NK-92 (cell line): ENCODE measurements around the gene CSNK1G2.

Source experiments
- DNase-seq: peaks from one replicate; lab custom pipeline; 2025; ENCODE audit not compliant: unreplicated experiment; lab: John Stamatoyannopoulos, UW

The CSNK1G2 gene

GRCh38 chr19:1941146-1942077 is at the start of gene CSNK1G2:
Gene CSNK1G2 (plus strand): TSS chr19:1941172. CDS start chr19:1969773, 28,601 bp downstream.
- no peak for DNase-seq

- no peak for DNase-seq
Measured at GRCh38 chr19:1893791-1894190, 47.2 kb upstream of the CSNK1G2 start.

- no peak for DNase-seq
Measured at GRCh38 chr19:1896508-1896907, 44.5 kb upstream of the CSNK1G2 start.

GRCh38 chr19:1901940-1902404 is 39.0 kb upstream of the CSNK1G2 start:
- DNase-seq, result no peak

- no peak for DNase-seq
Measured at GRCh38 chr19:1902923-1903322, 38.0 kb upstream of the CSNK1G2 start.

GRCh38 chr19:1904860-1905109 is 36.2 kb upstream of the CSNK1G2 start:
- DNase-seq, result no peak

- DNase-seq, result peak; percentile 78
Measured at GRCh38 chr19:1905110-1905862, 35.7 kb upstream of the CSNK1G2 start, which contains the start of the genes ADAT3 and SCAMP4. Gene ADAT3 (plus strand): TSS chr19:1905399. CDS start chr19:1912048, 6,649 bp downstream. Gene SCAMP4 (plus strand): TSS chr19:1905399. CDS start chr19:1915020, 9,621 bp downstream.

GRCh38 chr19:1905863-1906375 is 35.1 kb upstream of the CSNK1G2 start:
- DNase-seq, result no peak

- DNase-seq, result no peak
Measured at GRCh38 chr19:1906985-1907562, 33.9 kb upstream of the CSNK1G2 start.

- no peak for DNase-seq
Measured at GRCh38 chr19:1907563-1908363, 33.2 kb upstream of the CSNK1G2 start.

- DNase-seq, result no peak
Measured at GRCh38 chr19:1908364-1908678, 32.7 kb upstream of the CSNK1G2 start.

- no peak for DNase-seq
Measured at GRCh38 chr19:1909761-1910080, 31.3 kb upstream of the CSNK1G2 start.

- no peak for DNase-seq
Measured at GRCh38 chr19:1910177-1910576, 30.8 kb upstream of the CSNK1G2 start.

- DNase-seq, result no peak
Measured at GRCh38 chr19:1911098-1911497, 29.9 kb upstream of the CSNK1G2 start.

- no peak for DNase-seq
Measured at GRCh38 chr19:1911995-1912394, 29.0 kb upstream of the CSNK1G2 start.

GRCh38 chr19:1912760-1913505 is 28.0 kb upstream of the CSNK1G2 start:
- no peak for DNase-seq

- no peak for DNase-seq
Measured at GRCh38 chr19:1913781-1914577, 27.0 kb upstream of the CSNK1G2 start.

- no peak for DNase-seq
Measured at GRCh38 chr19:1914826-1915341, 26.1 kb upstream of the CSNK1G2 start.

GRCh38 chr19:1917146-1917545 is 23.8 kb upstream of the CSNK1G2 start:
- DNase-seq, result no peak
